ENCODE results near the gene SMG5.
"Not testable (repeated sequence)": the region's sequence is repeated elsewhere in the genome, so short reads cannot be mapped to it uniquely, and the experiment has no call there.

The SMG5 gene

GRCh38 chr1:156241311-156241811 lies 41.3 kb downstream of the SMG5 start:
- DNase-seq = no peak

DNA sequence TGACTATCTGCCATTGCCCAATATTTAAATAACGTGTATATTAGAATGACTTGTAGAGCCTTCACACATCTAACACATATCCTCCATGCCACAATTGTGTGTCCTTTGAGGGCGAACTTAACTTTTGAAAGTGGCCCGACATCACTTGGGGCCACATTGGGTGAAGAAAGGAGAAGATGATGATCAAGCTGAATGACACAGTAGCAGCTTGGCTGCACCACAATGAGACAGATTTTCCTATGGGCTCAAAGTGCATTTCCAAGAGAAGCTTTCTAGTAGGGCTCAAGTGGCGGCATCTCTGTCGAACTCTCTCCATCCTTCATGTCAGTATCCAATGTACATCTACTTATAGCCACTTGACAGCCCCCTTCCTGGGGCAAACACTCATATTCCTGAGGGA lies 44.4 kb downstream of the SMG5 start:
- DNase-seq = no peak

GRCh38 chr1:156236164-156236563 lies 46.5 kb downstream of the SMG5 start:
- DNase-seq = no peak

DNA sequence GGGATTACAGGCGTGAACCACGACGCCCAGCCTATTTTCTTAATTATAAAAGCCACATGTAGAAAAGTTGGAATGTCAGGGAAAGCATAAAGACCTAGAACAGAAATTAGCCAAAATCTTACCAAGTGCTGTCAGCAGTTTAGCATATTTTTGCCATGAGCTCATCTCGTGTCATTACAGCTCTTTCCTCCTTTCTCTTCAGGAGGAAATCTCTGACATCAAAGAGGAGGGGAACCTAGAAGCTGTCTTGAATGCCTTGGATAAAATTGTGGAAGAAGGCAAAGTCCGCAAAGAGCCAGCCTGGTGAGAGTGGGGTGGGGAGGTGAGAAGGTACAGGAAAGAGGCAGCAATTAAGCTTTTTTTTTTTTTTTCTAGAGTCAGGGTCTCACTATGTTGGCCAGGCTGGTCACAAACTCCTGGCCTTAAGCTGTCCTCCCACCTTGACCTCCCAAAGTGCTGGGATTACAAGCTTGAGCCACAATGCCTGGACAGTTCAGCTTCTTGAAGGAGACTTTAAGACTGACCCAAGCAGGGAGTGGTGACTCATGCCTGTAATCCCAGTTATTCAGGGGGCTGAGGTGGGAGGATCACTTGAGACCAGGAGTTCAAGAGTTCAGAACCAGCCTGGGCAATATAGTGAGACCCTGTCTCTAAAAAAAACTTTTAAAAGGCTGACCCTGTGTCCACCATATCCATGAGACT lies 49.0 kb downstream of the SMG5 start:
- DNase-seq = no peak

- no peak for DNase-seq
Measured at GRCh38 chr1:156232201-156232894, 50.3 kb downstream of the SMG5 start.

DNA sequence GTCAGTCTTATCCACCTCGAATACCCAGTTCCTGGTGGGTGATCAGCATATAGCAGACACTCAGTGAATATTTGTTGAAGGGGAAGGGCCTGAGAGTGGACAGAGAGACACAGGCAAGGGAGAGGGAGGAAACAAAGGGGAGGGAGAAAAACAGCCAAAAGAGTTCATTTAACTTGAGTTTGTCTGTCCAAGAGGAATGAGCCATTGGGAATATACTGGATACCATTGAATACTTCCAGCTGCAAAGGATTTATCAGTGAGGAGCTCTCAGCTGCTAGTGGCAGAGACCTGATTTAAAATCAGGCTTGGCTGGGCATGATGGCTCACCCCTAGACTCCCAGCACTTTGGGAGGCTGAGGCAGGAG lies 52.2 kb downstream of the SMG5 start:
- no peak for DNase-seq

- DNase-seq = no peak
Measured at GRCh38 chr1:156229809-156230472, 52.7 kb downstream of the SMG5 start.

DNA sequence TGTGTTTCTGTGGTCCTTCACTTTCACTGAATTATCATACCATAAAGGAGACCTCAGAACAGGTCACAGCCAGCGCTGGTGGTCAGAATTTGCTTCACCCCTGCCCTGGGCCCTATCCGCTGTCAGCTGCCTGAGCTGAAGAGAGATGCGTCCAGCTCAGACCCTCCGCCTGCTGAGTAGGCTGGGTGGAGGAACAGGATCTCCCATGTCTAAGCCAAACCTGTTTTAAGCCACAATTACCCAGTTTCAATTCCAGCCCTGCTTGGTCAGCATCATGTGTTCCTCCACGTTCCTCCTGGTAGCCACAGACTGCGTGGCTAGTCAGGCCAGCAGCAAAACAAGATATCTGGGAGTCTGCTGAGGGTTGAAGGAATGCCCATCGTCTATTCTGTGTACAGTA lies 54.1 kb downstream of the SMG5 start:
- no peak for DNase-seq

- no peak for DNase-seq
Measured at GRCh38 chr1:156226782-156227181, 55.8 kb downstream of the SMG5 start.

GRCh38 chr1:156226116-156226538 lies 56.5 kb downstream of the SMG5 start:
- DNase-seq = no peak

DNA sequence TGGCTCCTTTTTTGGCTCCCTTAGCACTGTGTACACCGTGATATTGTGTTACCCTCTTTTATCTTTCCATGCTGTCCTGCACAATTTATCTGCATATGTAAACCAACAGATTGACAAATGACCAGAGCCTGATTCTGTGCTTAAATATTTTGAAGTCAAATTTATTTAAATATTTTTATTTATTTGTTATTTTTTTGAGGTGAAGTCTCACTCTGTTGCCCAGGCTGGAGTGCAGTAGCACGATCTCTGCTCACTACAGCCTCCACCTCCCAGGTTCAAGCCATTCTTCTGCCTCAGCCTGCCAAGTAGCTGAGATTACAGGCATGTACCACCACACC lies 57.0 kb downstream of the SMG5 start:
- no peak for DNase-seq

GRCh38 chr1:156221986-156222692 lies 60.5 kb downstream of the SMG5 start:
- DNase-seq = no peak

DNA sequence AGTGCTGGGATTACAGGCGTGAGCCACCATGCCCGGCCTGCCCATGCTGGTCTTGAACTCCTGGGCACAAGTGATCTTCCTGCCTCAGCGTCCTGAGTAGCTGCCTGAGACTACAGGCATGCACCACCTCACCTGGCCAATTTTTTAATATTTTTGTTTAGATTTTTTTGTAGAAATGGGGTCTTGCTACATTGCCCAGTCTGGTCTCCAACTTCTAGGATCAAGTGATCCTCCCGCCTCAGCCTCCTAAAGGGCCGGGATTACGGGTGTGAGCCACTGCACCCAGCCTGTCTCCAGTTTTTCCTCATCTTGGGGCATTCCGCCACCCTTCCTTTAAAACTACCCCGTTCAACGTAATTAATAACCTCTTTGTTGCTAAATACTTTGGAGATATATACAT lies 62.4 kb downstream of the SMG5 start:
- no peak for DNase-seq

GRCh38 chr1:156217871-156218270 lies 64.8 kb downstream of the SMG5 start:
- DNase-seq = peak; percentile 62

- not testable (repeated sequence) for DNase-seq
Measured at GRCh38 chr1:156216361-156217086, 66.1 kb downstream of the SMG5 start.

- DNase-seq = no peak
Measured at GRCh38 chr1:156214024-156214748, 68.4 kb downstream of the SMG5 start.

DNA sequence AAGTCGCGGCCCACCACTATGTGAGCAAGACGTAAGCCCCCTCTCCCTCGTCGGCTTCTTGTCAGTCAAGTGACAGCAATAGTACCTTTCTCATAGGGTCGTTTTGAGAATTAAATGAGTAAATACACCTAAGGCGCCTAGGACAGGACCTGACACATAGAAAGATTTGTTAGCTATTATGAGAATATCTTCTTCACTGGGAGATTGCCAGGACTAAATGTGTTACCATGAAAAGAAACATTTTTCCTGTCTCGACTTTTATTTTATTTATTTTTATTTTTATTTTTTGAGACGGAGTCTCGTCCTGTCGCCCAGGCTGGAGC lies 69.0 kb downstream of the SMG5 start:
- no peak for DNase-seq

DNA sequence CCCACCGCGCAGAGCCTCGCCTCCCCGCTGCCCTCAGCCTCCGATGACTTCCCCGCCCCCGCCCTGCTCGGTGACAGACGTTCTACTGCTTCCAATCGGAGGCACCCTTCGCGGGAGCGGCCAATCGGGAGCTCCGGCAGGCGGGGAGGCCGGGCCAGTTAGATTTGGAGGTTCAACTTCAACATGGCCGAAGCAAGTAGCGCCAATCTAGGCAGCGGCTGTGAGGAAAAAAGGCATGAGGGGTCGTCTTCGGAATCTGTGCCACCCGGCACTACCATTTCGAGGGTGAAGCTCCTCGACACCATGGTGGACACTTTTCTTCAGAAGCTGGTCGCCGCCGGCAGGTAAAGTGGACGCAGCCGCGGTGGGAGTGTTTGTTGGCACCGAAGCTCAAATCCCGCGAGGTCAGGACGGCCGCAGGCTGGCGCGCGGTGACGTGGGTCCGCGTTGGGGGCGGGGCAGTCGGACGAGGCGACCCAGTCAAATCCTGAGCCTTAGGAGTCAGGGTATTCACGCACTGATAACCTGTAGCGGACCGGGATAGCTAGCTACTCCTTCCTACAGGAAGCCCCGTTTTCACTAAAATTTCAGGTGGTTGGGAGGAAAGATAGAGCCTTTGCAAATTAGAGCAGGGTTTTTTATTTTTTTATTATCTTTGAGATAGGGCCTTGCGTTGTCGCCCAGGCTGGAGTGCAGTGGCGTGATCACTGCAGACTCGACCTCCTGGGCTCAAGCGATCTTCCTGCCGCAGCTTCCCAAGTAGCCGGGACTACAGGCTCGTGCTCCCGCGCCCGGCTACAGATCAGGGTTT lies 69.6 kb downstream of the SMG5 start, which contains the start of gene PMF1:
Gene PMF1 (plus strand): TSS at position 175 of the 811 bp plus-strand sequence. CDS start 9 bp downstream, at position 184.
- DNase-seq = peak; percentile 97

DNA sequence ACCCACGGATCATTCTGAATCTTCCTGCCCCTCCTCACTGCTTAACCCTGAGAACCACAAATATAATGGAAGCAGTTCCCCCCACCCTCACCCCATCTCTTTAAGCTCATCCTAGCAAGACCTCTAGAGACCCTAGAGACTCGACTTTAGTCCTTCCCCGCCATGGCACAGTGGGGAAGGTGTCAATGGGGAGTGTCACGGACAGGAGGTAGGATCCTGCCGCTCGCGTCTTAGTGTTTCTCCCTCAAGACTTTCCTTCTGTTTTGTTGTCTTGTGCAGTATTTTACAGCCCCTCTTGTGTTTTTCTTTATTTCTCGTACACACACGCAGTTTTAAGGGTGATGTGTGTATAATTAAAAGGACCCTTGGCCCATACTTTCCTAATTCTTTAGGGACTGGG lies 70.5 kb downstream of the SMG5 start:
- no peak for DNase-seq

DNA sequence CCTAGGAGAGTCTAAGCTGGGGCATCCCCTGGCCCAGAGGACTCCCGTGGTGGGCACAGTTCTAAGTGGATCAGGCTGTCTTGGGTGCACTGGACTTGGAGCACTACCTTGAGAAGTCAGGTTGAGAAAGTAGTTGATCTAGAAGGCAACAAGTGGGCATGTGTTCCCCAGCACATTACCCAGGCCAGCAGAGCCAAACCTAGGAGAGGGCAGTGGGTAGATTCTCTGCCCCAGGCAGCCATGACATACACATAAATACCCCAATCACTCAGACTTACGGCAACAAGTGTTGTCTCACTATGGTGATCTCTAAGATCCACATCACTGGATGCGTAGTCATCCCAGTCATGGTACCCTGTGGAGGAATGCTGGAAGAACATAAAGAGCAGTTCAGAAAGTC lies 71.4 kb downstream of the SMG5 start:
- no peak for DNase-seq

DNA sequence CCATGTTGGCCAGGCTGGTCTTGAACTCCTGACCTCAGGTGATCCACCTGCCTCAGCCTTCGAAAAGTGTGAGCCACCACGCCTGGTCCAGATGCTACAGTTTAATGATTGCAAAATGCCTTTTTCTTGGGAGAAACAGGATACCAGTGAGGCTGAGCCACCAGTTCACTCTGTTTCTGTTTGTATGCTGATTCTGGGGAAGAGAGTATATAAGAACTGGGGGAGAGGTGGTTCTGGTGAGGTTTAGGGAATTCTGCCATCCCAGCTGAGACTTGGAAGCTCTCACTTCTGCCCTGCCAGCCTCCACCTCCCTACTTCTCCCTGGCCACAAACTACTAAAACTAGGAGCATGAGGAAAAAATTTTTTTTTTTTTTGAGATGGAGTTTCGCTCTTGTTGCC lies 77.9 kb downstream of the SMG5 start:
- DNase-seq = no peak
